Measurements from ENCODE around the gene TSPAN13.

Gene TSPAN13

DNA sequence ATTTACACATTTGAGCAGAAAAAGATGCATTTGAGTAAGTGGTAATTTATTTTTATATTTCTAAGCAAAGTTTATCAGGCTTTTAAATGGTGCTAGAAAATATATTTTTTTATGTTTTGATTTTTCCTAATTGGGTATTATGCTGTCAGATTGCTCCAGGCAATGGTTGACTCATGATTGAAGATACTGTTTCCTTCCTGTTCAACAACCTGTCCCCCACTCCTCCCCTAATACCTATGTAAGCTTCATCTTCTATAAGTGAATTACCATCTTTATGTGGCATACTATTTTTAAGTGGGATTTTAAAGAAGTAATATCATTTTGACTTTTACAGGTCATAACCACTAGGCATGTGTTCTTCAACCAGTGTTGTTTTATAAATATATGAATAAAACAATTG lies 21.4 kb downstream of the TSPAN13 start:
- DNase-seq (ENCODE audit: low read depth), result no peak

DNA sequence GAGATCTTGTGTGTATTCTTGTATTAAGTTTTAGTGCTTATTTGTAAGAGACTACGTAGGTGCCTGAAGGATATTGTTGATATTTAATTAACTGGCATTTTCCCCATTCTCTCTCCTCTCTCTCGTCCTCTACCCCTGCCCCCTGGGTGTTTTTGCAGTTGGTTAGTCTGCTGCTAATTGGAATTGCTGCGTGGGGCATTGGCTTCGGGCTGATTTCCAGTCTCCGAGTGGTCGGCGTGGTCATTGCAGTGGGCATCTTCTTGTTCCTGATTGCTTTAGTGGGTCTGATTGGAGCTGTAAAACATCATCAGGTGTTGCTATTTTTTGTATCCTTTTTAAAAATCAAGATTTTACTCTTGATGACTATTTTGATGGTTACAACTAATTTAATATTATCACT lies 22.5 kb downstream of the TSPAN13 start:
- DNase-seq (ENCODE audit: low read depth), result no peak

DNA sequence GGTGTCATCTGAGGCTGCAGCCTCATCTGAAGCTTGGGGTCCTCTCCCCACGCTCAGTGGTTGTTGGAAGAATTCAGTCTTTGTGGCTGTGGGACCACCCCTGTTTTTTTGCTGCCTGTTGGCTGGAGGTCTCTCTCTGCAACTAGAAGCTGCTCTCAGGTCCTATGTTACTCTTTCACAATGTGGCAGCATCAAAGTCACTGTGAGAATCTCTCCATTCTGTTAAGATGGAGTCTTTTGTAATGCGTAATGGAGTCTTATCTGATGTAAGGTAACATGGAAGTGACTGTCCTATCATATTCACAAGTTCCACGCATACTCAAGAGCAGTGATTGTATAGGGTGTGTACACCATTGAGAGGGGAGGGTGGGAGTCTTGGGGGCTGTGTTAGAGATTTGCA lies 24.9 kb downstream of the TSPAN13 start:
- no peak for DNase-seq (ENCODE audit: low read depth)

DNA sequence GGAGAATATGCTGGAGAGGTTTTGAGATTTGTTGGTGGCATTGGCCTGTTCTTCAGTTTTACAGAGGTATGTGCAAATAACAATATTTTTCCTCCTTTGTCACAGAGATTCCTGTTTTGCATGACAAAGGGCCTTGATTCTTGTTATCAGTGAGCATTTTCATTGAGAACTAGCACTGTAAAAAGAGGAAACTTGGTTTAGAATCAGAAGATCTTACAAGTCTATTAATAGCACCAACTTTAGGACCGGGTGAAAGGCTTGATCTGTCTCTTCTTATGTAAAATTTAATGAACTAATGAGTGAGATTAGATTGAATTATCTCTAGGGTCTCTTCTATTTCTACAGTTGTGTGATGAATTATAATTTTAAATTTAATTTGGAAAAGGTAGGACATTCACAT lies 25.5 kb downstream of the TSPAN13 start:
- DNase-seq (ENCODE audit: low read depth), result no peak

DNA sequence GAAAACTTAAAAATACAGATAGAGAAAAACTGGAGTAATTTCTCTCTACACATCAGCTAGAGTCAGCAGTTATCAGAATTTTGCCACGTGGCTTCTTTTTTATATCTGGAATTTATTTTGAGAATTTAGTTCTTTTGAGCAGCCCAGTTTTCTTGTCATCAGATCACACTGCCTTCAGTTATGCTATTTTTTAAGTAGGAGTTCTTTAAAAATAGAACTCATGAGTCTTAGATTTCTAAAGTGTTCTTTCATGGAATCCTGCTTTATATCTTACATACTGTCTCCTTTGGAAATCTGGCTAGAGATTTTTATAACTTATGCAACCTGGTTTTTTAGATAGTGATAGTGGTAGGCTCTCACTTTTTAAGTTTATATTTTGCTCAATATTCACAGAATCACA lies 27.0 kb downstream of the TSPAN13 start:
- no peak for DNase-seq (ENCODE audit: low read depth)

DNA sequence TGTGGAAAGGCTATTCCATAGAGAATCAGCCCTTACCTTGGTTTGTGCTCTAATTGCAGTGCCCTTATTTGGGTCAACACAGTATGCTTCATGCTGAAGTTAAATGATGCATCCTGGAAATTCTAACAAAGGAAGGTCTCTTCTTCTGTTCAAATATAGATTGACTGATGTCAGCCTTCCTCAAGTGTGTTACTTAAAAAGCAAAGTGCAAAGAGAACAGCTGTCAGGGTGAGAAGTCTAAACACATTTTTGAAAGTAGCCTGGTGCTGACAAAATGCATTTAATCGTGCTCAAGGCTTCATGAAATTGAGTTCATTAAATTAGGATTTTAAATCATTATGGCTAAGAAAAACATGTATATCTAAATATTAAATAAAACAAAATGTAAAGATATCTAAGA lies 31.8 kb downstream of the TSPAN13 start:
- DNase-seq (ENCODE audit: low read depth), result no peak

DNA sequence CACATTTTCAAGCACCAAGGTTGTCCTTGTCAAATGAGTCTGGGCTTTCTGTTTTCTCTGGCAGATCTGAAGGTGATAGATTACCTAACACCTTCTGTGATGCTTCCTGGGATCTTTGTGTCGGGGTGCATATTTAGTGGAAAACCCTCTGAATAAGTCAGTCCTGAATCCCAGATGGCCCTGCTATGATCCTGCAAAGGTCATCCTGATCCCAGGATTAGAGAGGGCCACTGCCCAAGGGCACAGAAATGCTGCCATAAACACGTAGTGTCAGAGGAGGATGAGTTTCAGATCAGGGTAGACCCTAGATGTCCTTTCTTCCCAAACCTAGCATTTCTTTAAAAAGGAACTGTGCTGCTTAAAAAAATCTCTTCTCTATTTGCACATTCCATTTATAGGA lies 32.3 kb downstream of the TSPAN13 start:
- DNase-seq (ENCODE audit: low read depth), result no peak

DNA sequence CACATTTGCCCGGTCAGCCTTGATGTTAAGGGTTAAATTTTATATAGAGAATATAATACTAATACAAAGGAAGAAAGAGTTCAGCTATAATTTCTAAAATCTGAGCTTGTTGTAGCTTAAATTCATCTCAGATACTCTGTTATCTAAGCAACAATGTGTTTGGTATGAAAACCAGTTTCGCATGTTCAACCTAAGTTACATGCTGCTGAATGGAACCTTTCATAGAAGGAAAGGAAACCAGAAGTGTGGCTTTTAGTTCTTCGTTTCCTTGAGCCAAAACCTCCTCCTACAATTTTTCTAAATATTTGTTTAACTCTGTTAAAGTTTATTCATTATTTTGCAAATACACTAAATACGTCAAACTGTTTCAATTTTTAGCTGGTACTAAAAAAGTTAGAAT lies 32.7 kb downstream of the TSPAN13 start:
- no peak for DNase-seq (ENCODE audit: low read depth)

DNA sequence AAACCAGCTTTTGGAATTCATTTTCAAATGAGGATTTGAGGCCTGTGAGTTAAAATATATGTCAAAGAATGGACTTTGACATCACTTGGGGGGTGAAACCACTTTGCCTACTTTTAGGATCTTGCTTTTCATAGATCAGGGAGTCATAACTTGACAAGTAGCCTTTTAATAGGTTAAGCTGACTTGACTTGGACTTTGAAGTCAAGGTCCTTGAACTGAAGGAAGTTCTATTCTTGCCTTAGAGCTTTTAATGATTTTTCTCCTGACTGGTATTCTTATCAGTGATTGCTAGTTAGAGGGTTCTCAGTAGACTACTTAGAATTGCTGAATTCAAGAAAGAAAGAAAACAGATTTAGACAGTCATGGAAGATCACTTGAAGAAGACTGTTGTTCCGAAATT lies 33.6 kb downstream of the TSPAN13 start:
- DNase-seq (ENCODE audit: low read depth), result no peak

DNA sequence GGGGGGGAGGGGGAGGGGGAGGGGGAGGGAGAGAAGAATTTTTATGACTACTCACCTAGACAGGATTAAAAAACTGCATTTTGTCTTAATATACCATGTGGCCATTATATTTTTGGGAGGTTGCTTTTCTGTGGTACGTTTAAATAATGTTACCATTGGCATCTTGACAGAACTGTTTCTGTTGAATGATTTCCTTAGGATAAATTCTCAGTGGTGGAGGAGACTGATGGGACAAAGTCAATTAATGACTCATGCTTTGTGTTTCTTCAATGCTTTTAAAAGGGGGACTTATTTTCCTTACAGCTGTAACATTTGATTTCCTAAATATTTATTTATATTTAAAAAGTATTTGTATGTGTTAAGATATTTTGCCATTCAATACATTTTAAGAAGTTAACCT lies 37.5 kb downstream of the TSPAN13 start:
- DNase-seq (ENCODE audit: low read depth), result no peak

DNA sequence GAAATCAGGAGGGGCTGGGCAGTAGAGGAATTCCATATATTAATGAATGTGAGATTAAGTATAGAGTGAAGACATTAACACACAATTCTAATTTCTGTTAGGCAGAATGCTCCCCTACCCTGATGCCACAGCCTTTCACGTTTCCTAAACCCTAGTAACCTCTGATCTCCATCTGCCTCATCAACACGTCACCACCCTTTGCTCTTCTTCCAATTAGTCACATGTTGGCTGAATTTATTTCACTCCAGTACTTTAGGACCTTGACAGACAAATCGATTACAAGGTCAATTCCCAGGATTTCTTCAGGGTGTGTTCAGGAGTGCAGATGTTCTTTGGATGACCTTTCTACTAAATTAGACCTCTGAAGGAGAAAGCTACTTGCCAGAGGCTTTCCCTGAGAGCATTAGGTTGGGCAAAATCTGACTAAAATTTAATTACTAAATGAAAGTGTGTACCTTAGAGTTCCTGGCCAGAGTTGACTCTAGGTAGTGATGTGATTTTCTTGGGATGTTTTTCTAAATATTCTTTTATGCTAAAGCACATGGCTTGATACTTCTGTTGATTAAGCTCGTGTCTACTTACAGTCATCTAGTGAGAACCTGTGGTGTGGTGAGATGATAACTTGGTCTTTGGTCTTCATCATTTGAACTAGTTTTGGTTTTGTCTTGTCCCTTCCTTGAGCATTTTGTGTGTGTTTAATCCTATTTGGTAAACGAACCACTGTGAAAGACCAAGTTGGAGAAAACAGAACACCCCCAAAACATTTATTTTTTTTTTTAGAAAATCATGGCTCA lies 38.5 kb downstream of the TSPAN13 start:
- no peak for DNase-seq (ENCODE audit: low read depth)

DNA sequence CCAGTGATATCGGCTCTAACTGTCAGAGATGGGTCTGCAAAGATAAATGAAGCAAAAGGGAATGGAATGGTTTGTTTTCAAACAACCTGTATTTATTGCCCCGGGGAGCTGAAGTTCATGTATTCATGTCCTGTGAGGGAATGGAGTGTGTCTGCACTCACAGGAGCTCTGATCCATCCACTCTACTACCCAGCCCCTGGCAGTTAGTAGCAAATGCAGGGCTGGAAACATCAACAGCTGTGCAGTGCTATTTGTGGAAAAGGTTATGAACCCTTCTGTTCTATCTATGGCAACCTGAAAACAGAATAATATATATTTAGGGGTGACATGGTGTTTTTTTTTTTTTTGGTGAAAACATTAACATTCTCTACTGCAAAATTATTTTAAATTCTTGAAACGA lies 41.4 kb downstream of the TSPAN13 start:
- DNase-seq (ENCODE audit: low read depth), result no peak

DNA sequence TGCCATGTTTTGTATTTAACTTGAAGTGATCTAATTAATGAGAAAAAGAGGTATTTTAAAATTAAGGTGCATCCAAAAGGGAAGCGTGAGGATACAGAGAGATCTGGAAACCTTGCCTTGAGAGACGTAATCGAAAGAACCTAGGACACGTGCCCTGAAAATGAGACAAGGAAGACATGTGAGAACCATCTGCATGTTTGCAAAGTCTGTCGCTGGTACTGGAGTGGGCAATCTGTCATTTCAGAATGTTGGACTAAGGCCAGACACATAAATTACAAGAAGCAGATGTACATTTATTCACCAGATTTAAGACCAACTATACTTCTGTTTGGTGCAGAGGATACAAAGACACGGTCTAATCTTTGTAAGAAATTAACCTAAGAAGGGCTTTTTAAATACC lies 42.1 kb downstream of the TSPAN13 start:
- no peak for DNase-seq (ENCODE audit: low read depth)

DNA sequence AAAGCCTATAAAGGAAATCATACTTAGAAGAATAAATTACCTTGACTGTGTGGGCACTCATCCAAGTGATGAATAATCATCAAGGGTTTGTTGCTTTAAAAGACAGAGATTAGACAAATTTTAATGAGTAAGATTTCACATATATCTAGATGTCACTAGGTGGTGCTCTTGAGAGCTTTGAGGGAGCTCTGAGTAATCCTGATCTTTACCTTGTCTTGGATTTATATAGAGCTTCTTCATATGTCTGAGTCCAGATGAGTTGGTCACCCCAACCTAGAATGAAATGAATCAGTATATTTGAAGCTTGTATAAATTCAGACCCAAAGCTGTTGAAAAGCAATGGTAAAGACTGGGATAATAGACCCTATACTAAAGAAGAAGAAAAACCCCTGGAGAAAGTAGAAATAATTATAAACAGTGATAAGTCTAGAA lies 47.6 kb downstream of the TSPAN13 start:
- no peak for DNase-seq (ENCODE audit: low read depth)

DNA sequence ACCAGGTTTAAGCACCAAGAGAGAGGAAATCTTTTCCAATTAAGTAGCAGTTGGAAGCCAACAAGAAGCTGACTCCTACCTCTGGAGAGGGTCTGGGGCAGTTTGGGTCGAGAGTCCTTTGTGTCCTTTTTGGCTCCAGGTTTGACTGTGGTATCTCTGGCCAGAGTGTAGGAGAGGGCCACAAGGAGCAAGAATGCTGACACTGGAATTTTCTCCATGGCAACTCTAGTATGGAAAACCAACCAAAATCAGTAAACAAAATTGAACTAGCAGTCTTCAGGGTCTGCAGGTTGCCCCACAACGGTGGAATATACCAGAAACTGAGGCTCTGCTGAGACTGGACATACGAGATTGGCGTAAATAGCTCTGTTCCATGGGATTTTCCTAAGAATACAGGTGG lies 48.0 kb downstream of the TSPAN13 start:
- DNase-seq (ENCODE audit: low read depth), result no peak

DNA sequence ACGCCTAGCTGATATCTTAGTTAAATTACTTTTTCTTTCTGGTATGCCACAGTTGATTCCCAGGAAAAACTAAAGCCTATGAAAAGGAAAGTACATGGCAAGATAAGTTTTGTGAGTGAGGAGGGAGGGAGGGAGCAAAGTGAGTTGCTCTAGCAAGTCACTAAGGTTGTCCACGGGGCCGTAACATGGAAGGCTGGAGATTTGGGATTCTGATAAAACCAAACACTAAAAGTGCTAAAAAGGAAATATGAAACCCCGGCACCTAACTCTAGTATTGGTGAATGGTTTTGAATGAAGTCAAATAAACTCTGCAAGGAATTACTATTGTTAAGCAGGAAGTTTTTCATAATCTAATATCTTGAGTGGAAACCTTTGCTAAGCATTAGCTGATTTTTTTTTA lies 49.6 kb downstream of the TSPAN13 start:
- no peak for DNase-seq (ENCODE audit: low read depth)

DNA sequence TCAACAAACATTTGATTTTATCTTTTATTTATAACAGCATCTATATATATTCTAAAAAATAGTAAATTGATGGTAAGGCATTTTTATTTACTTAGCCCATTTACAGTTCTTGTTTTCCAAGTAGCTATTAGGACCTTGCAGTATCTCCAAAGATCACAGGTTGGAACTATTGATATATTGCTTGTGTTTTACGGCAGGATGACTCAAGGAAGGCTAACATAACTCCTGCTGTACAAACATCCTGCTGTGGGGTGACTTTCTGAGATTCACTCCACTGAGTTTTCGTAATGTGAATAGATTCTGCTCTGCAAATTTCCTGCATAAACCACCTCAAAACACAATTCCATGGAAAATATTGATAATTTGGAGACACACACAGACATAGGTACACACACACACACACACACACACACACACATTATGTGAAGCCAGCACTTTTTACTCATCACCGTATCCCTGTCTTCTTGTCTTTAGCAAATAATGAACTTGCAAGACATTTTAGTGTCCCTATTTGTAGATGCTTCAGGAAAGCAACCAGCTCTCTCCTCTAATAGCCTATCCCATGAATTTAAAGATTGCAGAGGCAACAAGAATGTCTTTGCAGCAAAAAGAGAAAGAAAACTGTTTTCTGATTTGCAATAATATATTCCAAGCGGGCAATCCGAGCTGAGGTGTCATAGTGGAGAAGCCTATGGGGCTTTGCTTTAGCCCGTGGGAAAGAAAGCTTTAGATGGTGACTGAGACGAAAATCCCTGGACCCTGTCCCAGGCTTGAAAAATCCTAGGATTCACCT lies 50.5 kb downstream of the TSPAN13 start:
- DNase-seq (ENCODE audit: low read depth), result no peak

DNA sequence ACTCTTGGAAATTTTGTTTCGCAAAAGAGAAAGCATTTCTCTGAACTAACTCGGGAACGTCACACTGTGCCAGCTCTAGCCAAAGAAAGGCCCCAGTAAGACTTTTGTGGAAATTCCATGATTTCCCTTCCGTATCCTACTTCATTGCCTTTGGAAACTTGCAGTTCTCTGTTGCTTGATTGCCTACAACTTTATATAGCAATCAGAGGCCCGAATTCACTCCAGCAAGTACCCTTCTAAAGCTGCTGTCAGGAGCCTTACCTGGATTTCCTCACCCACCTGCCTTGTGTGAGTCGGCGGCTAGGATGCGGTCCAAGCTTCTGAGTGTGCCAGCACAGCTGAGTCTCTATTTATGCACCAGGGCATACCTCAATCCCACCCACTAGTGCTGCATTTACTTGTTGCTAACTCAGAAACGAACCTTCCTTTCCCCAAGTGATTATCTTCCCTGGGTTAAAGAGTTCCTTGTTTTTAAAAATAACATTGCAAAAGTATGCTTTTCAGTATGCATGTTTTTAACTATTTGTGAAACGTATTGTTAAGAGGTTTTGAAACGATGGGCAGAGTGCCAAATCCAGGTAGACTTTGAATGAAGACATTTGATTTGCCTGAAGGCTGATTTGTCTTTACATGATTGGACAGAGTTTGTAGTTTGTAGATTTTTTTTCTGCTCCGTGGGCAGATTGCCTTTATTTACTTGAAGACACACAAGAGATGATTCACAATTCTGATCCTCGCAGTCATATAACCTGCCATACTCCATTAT lies 51.3 kb downstream of the TSPAN13 start, which contains the start of gene AGR2:
Gene AGR2, minus strand, starts transcription at position 326 of the 766 bp plus-strand sequence. CDS start 3,203 bp downstream, outside the sequence.
- DNase-seq (ENCODE audit: low read depth), result no peak

DNA sequence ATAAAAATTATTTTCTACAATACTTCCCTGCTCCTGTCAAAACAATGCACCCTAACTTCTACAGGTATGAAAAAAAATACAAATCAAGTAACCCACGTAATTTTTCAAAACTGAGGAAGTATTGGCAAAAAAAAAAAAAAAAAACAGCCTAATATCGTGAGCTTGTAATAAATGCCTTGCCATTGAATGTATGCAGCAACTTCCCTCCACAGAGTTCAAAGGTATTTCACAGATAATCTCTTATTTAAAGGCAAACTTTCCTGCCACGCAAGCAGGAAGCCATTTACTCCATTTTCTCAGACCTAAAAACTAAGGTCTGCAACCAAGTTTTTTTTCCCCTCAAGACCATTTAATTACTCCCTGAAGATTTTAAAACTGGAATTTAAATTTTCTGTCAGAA lies 51.9 kb downstream of the TSPAN13 start:
- no peak for DNase-seq (ENCODE audit: low read depth)

DNA sequence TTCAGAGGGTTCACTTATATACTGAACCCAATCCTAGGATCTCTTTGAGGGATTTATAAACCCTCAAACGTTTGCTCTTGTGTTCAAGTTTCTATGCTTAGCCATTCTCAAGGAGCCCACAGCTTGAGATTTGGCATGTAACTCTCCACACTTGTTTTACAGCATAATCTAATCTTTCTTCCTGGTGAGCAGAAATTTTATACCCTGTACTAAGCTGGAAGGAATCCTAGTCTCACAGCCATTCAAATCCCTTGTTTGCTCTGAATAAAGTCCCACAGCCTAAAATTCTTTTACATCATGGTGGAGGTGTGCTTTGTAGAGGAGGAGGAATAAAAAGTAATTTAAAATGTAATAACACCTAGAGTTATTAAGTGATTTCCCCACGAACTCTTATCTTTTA lies 56.6 kb downstream of the TSPAN13 start:
- no peak for DNase-seq (ENCODE audit: low read depth)

DNA sequence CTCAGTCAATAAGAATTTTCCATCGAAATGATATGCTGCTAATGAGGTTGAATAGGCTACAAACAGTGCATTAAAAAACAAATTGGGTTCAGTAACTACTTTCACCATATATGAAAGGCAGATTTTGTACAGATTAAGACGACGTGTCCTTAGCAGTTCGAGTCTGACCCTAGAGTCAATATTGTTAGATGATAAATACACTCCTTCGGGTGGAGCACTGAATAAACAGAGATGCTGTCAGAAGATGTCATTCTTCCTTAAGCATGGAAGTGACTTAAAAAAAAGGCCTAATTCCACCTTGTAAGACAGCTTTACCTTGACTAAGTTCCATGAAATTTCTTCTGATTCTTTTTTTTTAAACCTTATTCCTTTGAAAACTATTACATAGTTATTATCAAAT lies 57.0 kb downstream of the TSPAN13 start:
- DNase-seq (ENCODE audit: low read depth), result no peak

DNA sequence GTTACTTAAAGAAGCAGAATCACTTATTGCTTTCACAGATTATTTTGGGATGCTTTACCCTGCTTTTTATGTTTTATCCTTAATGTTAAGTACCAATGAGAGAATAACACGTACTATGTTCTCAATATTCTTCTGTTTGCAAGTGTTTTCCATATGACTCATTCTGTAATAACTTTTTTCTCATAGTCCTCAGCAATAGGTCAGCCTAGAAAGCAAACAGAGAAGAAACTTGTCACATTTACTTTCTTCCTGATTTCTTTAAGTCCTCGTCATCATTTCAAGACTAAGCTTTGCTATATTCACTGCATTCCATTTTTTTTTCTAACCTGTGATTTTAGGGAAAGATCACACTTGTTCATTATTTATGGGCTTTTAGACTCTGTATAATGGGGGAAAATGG lies 58.0 kb downstream of the TSPAN13 start:
- DNase-seq (ENCODE audit: low read depth), result no peak
